ENCODE results near the gene HECTD1. TPM values are rescaled to one million over a fixed set of nuclear protein-coding genes. Genes with fewer than 3 reads are reported as not detected.

Gene HECTD1
- total and polyA plus RNA-seq, 9 of the 15 experiments (the other 6 are each of a cell fraction or from before 2014, with no cell fraction given) = 27.9 to 111 (median 78.1) TPM

DNA sequence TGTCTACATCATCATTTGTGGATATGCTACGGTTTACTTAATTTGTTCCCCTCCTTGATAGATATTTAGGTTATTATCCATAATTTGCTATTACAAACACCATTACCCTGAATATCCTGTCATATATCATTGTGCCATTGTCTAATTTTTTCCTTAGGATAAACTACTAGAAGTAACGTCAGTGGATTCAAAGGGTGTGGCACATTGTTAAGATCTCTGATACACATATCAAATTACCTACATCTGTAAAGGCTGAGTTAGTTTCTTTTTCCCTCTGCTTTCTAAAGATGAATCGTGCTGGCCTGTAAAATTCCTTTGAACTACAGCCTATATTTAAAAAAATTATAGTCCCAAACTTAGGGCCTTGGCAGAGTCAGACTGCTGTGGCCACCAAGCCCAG, 127.5 kb downstream of the HECTD1 start:
- Histone ChIP-seq H3K4me1 (replicated peaks in 1 of 2; ENCODE audit: control insufficient read depth in 2 of 2, insufficient read depth in 2 of 2, low read length in 2 of 2) (peaks cover 0 to 6% of the 10 kb centered on the region in 2 experiments; a peak in 3 of 5 replicates), H3K9ac (ENCODE audit: insufficient read depth in 1 of 2, low read depth in 2 of 2, low read length in 2 of 2) (no peak overlapping the region; a peak in 1 of 4 replicates), H2AFZ (ENCODE audit: low read depth, low read length) (peak overlapping the region; percentile 20; the same call in 1 of the 2 replicates), H3K4me3 (no peak overlapping the region), H4K20me1 (replicated peaks; ENCODE audit: control insufficient read depth, insufficient read depth, low read length) (no peaks in the 10 kb centered on the region), H3K27me3 (ENCODE audit: control insufficient read depth in 2 of 2, insufficient read depth in 2 of 2, low read length in 2 of 2) (no peaks in the 10 kb centered on the region), H3K36me3 (ENCODE audit: control insufficient read depth, insufficient read depth, low read length) (no peaks in the 10 kb centered on the region; the same call in 2 of the 3 replicates), H3K9me3 (replicated peaks; ENCODE audit: control insufficient read depth, insufficient read depth, low read depth, low read length) (no peaks in the 10 kb centered on the region), H3K79me2 (ENCODE audit: control insufficient read depth, insufficient read depth, low read length) (no peaks in the 10 kb centered on the region), H3K9me1 (ENCODE audit: control insufficient read depth, insufficient read depth, low read length) (no peaks in the 10 kb centered on the region), H3K27ac (ENCODE audit: extremely low read depth, low read depth, low read length) (no peak overlapping the region), H3K4me2 (ENCODE audit: insufficient read depth, low read length) (peak overlapping the region; percentile 7; the same call in 1 of the 2 replicates)
- no TSS peak for BruUV-seq (replicated peaks)
- CTCF ChIA-PET (ENCODE audit: low intra/inter-chr PET ratio) = no interaction called here
- in situ Hi-C loops (cut with MboI) = loop anchor here (5.0 kb wide), 1 partner anchor 98 kb away; no protein-coding TSS in a partner anchor
- TF ChIP-seq ZNF263 (CRISPR knock-in tag; IDR thresholded peaks at IDR 0.05; ENCODE audit: borderline replicate concordance) (no peak), MEIS2 (IDR thresholded peaks at IDR 0.05; ENCODE audit: partially characterized antibody) (peak; percentile 39)
- POLR2A ChIA-PET = no interaction called here
- WGBS (ENCODE audit: insufficient coverage, low coverage, missing lambda C conversion rate) = 29% methylated on average over 3 of the region's 3 CpGs
- intact Hi-C loops (cut with micrococcal nuclease) = loop anchor here (5.0 to 10.0 kb wide), 3 partner anchors 173 to 275 kb away; no protein-coding TSS in a partner anchor
- FAIRE-seq (no peak), DNase-seq (ENCODE audit: extremely low read depth in 1 of 4, low spot score in 3 of 4) (no peak), ATAC-seq (no peak; the same call in 2 of the 3 replicates)

DNA sequence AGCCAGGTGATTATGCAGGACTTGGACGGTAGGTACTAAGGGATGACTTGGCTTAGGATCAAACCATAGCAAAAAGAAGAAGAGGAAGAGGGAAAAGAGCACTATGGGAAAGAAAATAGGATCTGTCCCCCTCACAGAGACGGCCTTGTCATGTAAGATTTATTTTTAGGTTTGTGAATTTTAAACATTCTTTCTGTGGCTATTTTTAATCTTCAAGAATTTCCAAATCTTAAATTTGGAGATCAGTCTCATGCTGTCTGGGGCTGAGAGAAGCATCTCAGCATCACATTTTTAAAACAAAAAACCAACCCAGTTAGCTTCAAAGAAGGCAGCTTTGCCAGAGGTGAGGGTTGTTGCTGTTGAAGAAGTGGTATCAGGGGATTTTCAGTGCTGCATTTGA, 128.8 kb downstream of the HECTD1 start:
- FAIRE-seq (no peak), ATAC-seq (no peak), DNase-seq (ENCODE audit: extremely low read depth in 1 of 4, low spot score in 3 of 4) (no peak)
- no TSS peak for BruUV-seq (replicated peaks)
- Histone ChIP-seq H3K27ac (ENCODE audit: extremely low read depth, low read depth, low read length) (no peak overlapping the region), H3K4me3 (no peak overlapping the region), H3K36me3 (ENCODE audit: control insufficient read depth, insufficient read depth, low read length) (no peaks in the 10 kb centered on the region; the same call in 2 of the 3 replicates), H3K9me3 (replicated peaks; ENCODE audit: control insufficient read depth, insufficient read depth, low read depth, low read length) (no peaks in the 10 kb centered on the region), H2AFZ (ENCODE audit: low read depth, low read length) (no peak overlapping the region), H3K9me1 (ENCODE audit: control insufficient read depth, insufficient read depth, low read length) (no peaks in the 10 kb centered on the region), H4K20me1 (replicated peaks; ENCODE audit: control insufficient read depth, insufficient read depth, low read length) (no peaks in the 10 kb centered on the region), H3K27me3 (ENCODE audit: control insufficient read depth in 2 of 2, insufficient read depth in 2 of 2, low read length in 2 of 2) (no peaks in the 10 kb centered on the region), H3K4me1 (replicated peaks in 1 of 2; ENCODE audit: control insufficient read depth in 2 of 2, insufficient read depth in 2 of 2, low read length in 2 of 2) (peaks cover 0 to 6% of the 10 kb centered on the region in 2 experiments; a peak in 3 of 5 replicates), H3K9ac (ENCODE audit: insufficient read depth in 1 of 2, low read depth in 2 of 2, low read length in 2 of 2) (no peak overlapping the region), H3K4me2 (ENCODE audit: insufficient read depth, low read length) (no peak overlapping the region), H3K79me2 (ENCODE audit: control insufficient read depth, insufficient read depth, low read length) (no peaks in the 10 kb centered on the region)
- intact Hi-C loops (cut with micrococcal nuclease) = no loop called here
- in situ Hi-C loops (cut with MboI) = no loop called here
- 17% methylated on average over 2 of the region's 2 CpGs for WGBS (ENCODE audit: insufficient coverage, low coverage, missing lambda C conversion rate)
- ChIA-PET CTCF (ENCODE audit: low intra/inter-chr PET ratio) (no interaction called here), POLR2A (no interaction called here)
- TF ChIP-seq MEF2A (IDR thresholded peaks at IDR 0.05; ENCODE audit: control insufficient read depth, low read depth, low read length) = no peak
- no peak for TF ChIP-seq ZNF644 (tag; IDR thresholded peaks at IDR 0.05; ENCODE audit: low read depth)
- TF ChIP-seq LEF1 (IDR thresholded peaks at IDR 0.05) = no peak
- TF ChIP-seq, protein P1, sequence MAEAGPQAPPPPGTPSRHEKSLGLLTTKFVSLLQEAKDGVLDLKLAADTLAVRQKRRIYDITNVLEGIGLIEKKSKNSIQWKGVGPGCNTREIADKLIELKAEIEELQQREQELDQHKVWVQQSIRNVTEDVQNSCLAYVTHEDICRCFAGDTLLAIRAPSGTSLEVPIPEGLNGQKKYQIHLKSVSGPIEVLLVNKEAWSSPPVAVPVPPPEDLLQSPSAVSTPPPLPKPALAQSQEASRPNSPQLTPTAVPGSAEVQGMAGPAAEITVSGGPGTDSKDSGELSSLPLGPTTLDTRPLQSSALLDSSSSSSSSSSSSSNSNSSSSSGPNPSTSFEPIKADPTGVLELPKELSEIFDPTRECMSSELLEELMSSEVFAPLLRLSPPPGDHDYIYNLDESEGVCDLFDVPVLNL (CRISPR knock-in tag; IDR thresholded peaks at IDR 0.05; ENCODE audit: low read depth) = no peak
- TF ChIP-seq ZNF282 (CRISPR knock-in tag; IDR thresholded peaks at IDR 0.05) = no peak
- no peak for TF ChIP-seq FOXK1 (CRISPR knock-in tag; IDR thresholded peaks at IDR 0.05; ENCODE audit: borderline replicate concordance)
- no peak for TF ChIP-seq TAF15 (IDR thresholded peaks at IDR 0.05; ENCODE audit: low read depth, low read length)
- TF ChIP-seq HEY1 (CRISPR knock-in tag; IDR thresholded peaks at IDR 0.05; ENCODE audit: borderline replicate concordance) = no peak
- no peak for TF ChIP-seq SIRT6 (IDR thresholded peaks at IDR 0.05; ENCODE audit: low read depth, low read length)
- TF ChIP-seq CREB1 (IDR thresholded peaks at IDR 0.05) = no peak
- TF ChIP-seq CREB1 (CRISPR knock-in tag; IDR thresholded peaks at IDR 0.05) = no peak
- TF ChIP-seq HNRNPUL1 (IDR thresholded peaks at IDR 0.05; ENCODE audit: low read length) = no peak
- TF ChIP-seq SMAD4 (CRISPR knock-in tag; conservative IDR thresholded peaks at IDR 0.05) = no peak
- no peak for TF ChIP-seq NONO (IDR thresholded peaks at IDR 0.05; ENCODE audit: low read depth in 2 of 2, low read length in 1 of 2)
- TF ChIP-seq ZFP1 (CRISPR knock-in tag; IDR thresholded peaks at IDR 0.05) = no peak
- no peak for TF ChIP-seq IFI16 (CRISPR knock-in tag; IDR thresholded peaks at IDR 0.05)

Data from K562 (cell line).